ENCODE results near the gene VPS13D.

The VPS13D gene

GRCh38 chr1:12442217-12442616, 212.4 kb downstream of the VPS13D start:
- TF ChIP-seq MYC (IDR thresholded peaks at IDR 0.05; ENCODE audit: low read depth, low read length), result no peak
- DNase-seq (ENCODE audit: low read depth), result no peak
- no peak overlapping the region for H3K4me3 ChIP-seq (ENCODE audit: low read depth, low read length)

- TF ChIP-seq MAX (IDR thresholded peaks at IDR 0.05; ENCODE audit: low read depth, low read length) (no peak), CTCF (IDR thresholded peaks at IDR 0.05; ENCODE audit: low read depth, low read length) (no peak), MYC (IDR thresholded peaks at IDR 0.05; ENCODE audit: low read depth, low read length) (no peak), POLR2A (IDR thresholded peaks at IDR 0.05; ENCODE audit: extremely low read depth, insufficient read length) (no peak)
- H3K4me3 ChIP-seq (ENCODE audit: low read depth, low read length), result no peak overlapping the region
- DNase-seq (ENCODE audit: low read depth), result no peak
Measured at GRCh38 chr1:12443151-12443550, 213.3 kb downstream of the VPS13D start.

- no peak overlapping the region for H3K4me3 ChIP-seq (ENCODE audit: low read depth, low read length)
- no peak for TF ChIP-seq CTCF (IDR thresholded peaks at IDR 0.05; ENCODE audit: low read depth, low read length)
- TF ChIP-seq MAX (IDR thresholded peaks at IDR 0.05; ENCODE audit: low read depth, low read length), result no peak
- TF ChIP-seq MYC (IDR thresholded peaks at IDR 0.05; ENCODE audit: low read depth, low read length), result no peak
- TF ChIP-seq POLR2A (IDR thresholded peaks at IDR 0.05; ENCODE audit: extremely low read depth, insufficient read length), result no peak
- DNase-seq (ENCODE audit: low read depth), result no peak
Measured at GRCh38 chr1:12444329-12444841, 214.6 kb downstream of the VPS13D start.

- DNase-seq (ENCODE audit: low read depth), result no peak
- H3K4me3 ChIP-seq (ENCODE audit: low read depth, low read length), result no peak overlapping the region
- TF ChIP-seq MAX (IDR thresholded peaks at IDR 0.05; ENCODE audit: low read depth, low read length), result no peak
- no peak for TF ChIP-seq MYC (IDR thresholded peaks at IDR 0.05; ENCODE audit: low read depth, low read length)
- no peak for TF ChIP-seq CTCF (IDR thresholded peaks at IDR 0.05; ENCODE audit: low read depth, low read length)
- TF ChIP-seq POLR2A (IDR thresholded peaks at IDR 0.05; ENCODE audit: extremely low read depth, insufficient read length), result no peak
Measured at GRCh38 chr1:12445257-12445656, 215.4 kb downstream of the VPS13D start.

GRCh38 chr1:12446593-12446992, 216.8 kb downstream of the VPS13D start:
- no peak for TF ChIP-seq POLR2A (IDR thresholded peaks at IDR 0.05; ENCODE audit: extremely low read depth, insufficient read length)
- no peak for TF ChIP-seq MAX (IDR thresholded peaks at IDR 0.05; ENCODE audit: low read depth, low read length)
- TF ChIP-seq CTCF (IDR thresholded peaks at IDR 0.05; ENCODE audit: low read depth, low read length), result no peak
- no peak for TF ChIP-seq MYC (IDR thresholded peaks at IDR 0.05; ENCODE audit: low read depth, low read length)
- no peak for DNase-seq (ENCODE audit: low read depth)

GRCh38 chr1:12447307-12447706, 217.5 kb downstream of the VPS13D start:
- TF ChIP-seq MAX (IDR thresholded peaks at IDR 0.05; ENCODE audit: low read depth, low read length) (no peak), CTCF (IDR thresholded peaks at IDR 0.05; ENCODE audit: low read depth, low read length) (no peak), POLR2A (IDR thresholded peaks at IDR 0.05; ENCODE audit: extremely low read depth, insufficient read length) (no peak), MYC (IDR thresholded peaks at IDR 0.05; ENCODE audit: low read depth, low read length) (no peak)
- no peak overlapping the region for H3K4me3 ChIP-seq (ENCODE audit: low read depth, low read length)
- no peak for DNase-seq (ENCODE audit: low read depth)

More at GRCh38 chr1:12446593-12446992, 216.8 kb downstream of the VPS13D start:
- no peak overlapping the region for H3K4me3 ChIP-seq (ENCODE audit: low read depth, low read length)
